GM18517 (cell line): ENCODE results near the gene EPHA3.

ENCODE experiments used
- ATAC-seq: cut with Tn5 transposase; IDR thresholded peaks from one replicate; pipeline ENCODE4 v1.9.1; 2021; ENCODE audit warnings: mild to moderate bottlenecking, moderate library complexity; ENCODE audit not compliant: unreplicated experiment

EPHA3 gene

DNA sequence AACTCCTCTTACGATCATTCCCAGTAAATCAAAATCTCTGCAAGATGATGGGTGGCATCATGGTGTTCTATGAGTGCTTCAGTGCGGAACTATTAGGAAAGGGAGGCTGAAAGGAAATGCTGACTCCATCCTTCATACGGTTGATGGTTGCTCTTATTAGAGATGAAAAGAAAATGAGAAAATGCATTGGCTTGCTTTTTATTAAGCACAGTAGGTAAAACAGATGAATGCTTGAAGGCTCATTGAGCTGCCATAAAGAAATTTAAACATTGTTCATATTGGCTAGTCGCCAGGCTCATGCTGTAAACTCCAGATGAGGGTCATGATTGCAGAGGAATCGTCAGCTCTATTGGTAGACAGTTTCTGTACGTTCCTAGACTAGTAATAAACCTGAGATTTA is 115.8 kb downstream of the EPHA3 start:
- no peak for ATAC-seq

DNA sequence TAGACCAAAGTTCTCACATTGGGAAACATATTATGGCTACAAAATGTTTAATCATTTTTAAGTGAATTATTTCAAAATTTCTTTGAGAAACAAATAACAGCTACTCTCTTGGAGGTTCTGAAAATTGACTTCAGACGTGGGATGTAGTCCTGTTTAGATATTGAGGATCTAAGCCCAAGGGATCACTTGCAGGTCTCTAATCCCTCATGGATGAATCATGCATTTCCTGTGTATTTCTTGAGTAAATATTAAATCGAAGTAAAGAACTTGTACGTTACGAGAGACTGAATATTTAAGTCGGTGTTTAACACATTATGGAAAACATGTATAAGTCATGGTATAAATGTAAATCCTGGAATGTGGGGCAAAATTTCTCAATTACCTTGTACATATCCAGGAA is 119.8 kb downstream of the EPHA3 start:
- no peak for ATAC-seq

DNA sequence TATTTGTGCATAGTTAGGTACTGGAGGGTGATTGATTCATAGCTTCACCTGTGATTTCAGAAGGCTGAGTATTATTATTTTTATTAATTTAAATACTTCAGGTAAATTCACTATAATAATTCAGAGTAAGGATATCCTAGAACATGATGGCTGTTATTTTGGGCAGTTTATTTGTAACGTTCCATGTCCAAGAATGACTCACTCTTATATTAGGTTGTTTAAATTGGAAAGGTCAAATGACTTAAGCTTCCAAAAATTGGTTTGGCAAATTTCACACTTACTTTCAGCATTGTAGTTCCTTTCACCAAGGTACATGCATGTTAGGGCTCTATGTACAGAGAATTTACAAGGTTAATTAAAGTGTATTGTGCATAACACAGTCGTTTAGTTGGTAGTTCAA is 120.2 kb downstream of the EPHA3 start:
- no peak for ATAC-seq

DNA sequence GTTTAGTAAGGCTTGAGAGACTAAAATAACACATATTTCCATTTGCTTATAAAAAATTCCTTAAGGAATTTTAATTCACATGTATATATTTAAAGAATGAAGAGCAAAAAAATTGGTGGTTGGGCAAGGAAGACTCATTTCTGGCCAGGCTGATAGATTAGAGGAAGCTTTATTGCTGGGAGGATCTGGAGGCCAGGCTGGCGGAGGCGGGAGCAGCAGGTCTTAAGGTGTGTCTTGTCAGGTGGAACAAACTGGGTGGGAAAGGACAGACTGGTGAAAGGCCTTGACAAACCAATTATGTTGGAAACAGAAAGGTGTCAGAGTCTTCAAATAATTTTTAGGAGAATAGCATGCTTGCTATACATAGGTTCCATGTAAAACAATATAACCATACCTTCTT is 124.7 kb downstream of the EPHA3 start:
- ATAC-seq: no peak

DNA sequence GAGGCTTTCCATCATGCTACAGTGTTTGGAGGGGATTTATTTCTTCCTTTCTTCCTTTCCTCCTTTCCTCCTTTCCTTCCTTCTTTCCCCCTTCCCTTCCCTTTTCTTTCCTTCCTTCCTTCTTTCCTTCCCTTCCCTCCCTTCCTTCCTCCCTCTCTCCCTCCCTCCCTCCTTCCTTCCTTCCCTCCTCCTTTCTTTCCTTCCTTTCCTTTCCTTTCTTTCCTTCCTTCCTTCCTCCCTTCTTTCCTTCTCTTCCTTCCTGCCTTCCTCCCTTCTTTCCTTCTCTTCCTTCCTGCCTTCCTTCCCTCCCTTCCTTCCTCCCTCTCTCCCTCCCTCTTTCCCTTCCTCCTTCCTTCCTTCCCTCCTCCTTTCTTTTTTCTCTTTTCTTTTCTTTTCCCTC is 127.2 kb downstream of the EPHA3 start:
- no peak for ATAC-seq

DNA sequence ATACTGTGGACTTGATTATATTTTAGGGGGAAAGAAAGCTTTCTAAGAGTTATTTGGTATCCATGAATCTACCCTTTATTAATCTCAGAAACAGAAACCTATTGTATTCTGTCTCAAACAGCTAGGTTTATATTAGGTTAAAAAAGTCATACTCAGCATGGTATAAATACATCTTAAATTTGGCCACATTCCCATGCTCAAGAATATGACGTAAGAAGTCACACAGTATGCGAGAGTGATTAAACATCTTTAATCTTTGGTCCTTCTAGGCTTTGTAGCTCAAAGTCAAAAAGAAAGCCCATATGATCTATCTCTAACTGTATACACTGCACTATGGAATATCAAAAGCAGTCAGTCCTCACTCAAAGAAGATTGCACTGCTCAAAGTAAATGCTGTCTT is 131.4 kb downstream of the EPHA3 start:
- ATAC-seq: no peak

DNA sequence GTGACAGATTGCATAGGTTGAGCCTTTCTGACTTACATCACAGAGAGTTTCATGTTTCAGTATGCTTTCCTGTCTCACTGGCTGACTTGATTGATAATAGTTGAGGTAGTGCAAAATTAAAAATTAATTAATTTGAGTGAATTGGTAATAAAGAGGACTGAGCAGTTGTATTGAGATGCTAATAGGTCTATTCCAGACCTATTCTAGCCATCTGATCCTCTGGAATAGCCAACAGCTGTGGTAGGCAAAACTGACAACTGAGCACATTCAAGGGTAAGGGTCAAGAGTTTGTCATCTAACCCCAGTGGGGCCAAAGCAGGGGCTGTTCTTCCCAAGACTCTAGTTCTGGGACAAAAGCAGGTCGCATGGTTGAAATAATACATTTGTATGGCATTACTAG is 132.4 kb downstream of the EPHA3 start:
- ATAC-seq: no peak

DNA sequence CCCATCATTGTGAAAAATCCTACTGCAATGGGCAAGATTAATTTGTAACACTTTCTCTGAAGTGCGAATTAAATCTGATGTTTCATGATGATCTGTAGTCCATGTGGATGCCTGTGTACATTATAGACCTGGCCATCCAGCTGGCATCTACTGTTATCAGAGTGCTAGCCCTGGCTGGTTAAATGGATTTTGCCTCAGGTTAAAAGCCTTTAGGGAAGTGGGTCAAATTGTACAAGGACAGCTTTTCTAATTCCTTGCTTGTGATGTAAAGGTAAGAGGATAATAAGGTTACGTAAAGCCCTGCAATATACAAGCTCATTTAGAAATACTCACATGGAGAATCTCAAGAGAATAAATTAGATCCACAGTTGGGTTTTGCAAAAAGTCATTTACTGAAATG is 138.2 kb downstream of the EPHA3 start:
- ATAC-seq: no peak

DNA sequence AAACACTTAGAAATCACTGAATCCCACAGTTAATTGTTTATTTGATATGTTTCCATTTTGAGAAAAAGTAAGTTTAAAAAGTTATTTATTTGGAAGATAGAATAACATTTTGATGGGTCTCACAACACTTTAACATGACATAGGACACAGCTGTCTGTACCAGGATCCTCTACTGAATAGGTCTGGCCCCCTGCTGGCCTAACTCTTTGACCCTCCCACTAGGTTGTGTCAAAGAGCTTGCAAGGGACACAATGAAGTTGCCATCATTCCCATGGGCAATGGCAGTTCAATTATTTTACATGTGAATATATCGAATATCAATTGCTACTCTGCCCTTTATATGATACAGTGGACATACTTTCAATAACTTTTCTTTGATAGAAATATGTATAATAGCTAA is 138.9 kb downstream of the EPHA3 start:
- ATAC-seq: no peak

DNA sequence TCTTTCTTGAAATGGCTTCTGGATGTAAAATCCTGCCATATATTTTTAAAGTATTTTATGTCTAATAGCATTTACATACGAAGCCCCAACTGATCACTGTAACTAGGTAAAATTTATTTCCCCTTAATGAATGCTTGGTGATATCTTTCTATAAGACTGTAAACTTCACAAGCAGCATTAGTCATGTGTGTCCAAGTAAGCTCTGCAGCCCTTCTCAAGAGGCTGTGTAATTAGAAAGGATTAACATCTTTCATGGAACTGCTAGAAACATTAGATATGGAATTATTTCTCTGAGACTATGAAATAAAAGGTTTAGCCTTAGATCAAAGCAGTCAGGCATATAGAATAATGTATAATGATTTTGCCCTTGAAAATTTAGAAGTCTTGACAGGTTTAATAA is 143.3 kb downstream of the EPHA3 start:
- ATAC-seq: no peak

DNA sequence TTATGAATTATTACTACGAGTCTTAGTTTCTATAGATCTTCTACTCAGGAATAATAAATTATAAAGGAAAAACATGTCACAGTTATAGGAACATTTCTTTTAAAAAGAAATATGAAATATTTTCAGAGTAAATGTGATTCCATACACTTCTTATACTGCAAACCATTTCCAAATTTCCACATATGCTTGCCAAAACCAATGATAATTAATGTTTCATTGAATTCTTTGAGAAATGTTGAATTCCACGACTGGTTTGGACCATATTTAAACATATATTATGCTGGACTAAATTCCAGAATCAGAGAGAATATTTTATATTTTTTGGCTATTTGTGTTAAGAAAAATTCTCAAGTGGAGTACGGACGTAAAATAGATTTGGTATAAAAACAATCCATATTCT is 144.6 kb downstream of the EPHA3 start:
- ATAC-seq: no peak

DNA sequence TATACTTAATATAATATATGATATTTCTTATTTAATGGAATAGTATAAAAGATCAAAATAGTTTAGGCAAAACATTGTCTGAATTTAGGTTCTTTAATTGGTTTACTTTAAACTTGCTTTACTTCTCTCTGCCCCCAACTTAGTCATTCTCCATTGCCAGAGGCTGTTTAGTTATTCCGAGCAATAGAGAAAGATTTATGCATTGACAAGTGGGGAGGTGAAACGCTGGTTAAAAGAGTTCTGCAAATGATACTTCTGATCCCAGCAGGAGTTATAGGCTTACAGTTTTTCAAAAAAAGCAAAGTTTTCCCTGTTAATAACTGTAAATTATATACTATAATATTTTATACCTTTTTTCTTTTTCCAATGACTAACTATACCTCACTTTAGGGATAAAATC is 145.4 kb downstream of the EPHA3 start:
- no peak for ATAC-seq

DNA sequence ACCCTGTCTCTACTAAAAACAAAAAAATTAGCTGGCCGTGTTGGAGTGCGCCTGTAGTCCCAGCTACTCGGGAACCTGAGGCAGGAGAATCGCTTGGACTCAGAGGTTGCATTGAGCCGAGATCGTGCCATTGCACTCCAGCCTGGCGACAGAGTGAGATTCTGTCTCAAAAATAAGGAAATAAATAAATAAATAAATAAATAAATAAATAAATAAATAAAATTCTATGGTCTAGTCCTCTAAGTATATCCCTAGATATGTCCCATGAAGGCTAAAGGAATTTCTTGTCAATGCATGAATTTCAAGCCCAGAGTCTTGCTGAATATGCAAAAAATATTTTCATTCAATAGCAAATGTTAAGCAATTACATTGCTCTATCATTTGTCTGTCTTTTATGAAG is 149.0 kb downstream of the EPHA3 start:
- no peak for ATAC-seq

DNA sequence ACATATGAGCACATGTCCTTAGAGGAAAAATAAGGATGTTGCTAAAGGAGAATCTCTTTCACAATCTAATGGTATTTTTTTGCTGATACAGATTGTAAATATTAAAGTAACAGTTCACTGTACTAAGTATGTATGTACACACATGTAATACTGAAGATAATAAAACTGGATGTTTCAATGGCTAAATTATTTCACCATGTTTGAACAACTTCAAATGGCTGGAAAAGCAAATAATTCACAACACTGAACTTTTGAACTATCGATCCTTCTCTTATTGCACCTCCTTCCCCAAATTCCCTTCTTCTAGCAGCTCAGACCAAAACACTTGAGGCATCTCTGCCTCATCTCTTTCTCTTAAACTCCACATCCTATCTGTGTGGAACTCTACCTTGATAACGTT is 149.5 kb downstream of the EPHA3 start:
- ATAC-seq: no peak

DNA sequence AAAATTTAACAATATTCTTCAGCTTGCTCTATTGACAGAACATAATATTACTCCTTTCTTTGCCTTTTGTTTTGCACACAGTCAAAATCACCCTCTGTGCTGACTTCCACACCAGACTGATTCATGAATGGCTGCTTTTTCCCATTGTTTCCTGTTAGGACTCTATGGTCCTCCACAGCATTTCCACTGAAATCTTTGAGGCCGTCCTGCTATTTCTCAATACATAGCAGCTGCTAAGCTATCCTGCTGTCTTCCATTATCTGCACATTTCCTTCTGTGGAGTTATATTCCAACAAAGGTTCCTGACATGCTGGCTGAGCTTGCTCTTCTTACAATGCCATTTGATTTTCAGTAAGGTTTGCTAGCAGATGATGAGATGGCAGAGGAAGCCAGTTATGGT is 153.3 kb downstream of the EPHA3 start:
- no peak for ATAC-seq

DNA sequence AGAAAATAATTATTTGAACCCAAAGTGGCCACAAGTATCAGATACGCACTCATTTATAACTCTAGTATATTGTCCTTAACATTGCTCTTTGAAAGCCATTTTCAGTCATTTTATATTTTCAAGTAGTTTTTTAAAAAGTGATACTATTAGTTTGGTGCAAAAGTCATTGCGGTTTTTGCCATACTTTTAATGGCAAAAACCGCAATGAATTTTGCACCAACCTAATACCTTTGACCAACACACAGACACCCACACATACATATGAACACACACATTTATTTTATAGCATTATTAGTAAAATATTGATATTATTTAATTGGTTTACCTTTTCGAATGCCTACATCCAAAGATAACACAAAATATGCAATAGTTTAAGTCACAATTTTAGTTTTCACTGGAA is 154.3 kb downstream of the EPHA3 start:
- ATAC-seq: no peak

DNA sequence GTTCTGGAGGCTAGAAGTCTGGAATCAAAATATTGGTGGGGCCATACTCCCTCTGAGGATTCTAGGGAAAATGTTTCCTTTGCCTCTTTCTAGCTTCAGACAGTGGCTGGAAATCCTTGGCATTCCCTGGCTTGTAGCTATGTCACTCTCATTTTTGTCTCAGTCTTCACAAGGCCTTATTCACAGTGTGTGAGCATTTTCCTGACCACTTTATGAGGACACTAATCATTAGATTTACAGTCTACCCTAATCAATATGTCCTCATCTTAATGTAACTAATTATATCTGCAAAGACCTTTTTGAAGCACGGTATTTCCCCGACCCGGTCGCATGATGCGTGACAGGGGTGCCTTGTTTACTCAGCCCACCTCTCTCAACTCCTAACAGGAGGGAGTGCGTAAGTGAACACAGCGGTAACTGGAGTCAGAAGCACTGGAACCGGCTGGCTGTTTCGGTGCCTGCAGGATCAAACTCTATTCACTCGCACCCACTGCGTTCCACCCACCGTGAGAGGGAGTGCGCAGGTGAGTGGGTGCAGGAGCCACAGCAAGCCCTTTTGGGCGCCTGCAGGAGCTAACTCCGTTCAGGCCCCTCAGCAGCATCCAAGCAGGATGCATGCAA is 155.0 kb downstream of the EPHA3 start:
- no peak for ATAC-seq

DNA sequence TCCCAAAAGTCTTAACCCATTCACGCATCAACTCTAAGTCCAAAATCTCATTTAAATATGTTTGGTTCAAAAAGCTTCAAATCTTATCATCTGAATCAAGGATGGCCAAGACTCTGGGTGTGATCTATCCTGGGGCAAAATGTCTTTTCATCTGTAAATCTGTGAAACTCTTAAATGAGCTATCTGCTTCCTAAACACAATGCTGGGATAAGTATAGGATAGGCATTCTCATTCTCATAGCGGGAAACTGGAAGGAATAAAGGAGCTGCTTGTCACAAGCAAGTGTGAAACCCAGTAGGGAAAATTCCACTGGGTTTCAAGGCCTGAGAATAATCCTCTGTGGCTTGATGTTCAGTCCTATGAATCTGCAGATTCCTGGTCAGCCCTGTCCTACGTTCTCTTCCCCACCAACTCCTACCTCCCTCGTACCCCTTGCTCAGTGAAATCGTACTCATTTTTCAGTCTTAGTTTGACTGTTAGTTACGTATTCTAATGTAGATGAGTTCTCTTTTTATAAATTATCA is 156.7 kb downstream of the EPHA3 start:
- ATAC-seq: no peak

DNA sequence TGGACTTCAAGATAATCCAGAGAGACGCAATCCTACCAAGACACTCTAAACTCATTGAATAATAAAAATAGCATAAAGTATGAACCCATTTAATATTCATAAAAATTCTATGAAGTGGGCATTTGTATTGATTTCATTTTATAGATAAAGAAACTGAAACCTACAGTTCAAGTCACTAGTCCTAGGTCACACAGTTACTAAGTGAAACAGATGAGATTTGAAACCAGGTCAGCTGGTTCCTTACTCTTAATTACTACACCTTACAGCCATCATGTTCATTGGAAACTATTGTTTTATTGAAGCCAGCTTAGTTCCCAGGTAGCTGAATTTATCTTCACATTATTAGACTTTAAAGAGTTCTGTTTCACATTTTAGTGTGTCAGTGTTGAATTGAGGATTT is 158.7 kb downstream of the EPHA3 start:
- ATAC-seq: no peak

DNA sequence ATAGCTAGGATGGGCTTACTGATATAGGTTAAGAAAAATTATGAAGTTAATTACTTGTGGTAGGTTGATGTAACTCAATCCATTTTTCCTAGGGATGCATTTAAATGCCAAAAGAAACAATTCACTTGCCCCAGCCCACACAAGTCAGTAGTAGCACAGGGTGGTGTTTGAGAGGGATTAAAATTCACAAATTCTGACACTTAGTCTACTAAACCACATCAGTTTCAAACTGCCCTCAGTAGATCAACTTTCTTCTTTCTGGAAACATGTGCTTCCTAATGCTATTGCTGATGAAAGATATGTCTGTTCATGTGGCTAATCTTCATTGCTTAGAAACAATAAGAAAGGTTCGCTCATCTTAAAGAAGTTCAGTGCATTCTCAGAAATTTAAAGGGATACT is 160.6 kb downstream of the EPHA3 start:
- ATAC-seq: no peak

DNA sequence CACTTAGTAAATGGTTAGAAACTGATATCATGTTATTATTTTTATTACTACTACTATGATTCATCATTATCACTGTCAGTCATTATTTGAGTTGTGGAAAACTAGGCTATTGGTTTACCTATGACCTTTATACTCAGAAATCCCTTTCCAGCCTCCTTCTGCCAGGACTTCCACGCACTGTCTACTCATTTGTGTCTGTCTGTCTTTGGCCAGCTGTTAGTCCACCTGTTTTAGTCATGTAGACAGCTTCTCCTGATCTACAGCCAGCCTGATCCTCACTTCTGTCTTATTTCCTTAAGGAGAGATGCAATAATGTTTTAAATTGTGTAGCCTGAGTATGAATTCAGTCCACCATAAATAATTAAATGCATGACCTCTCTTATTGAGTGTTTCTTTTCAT is 162.8 kb downstream of the EPHA3 start:
- no peak for ATAC-seq

DNA sequence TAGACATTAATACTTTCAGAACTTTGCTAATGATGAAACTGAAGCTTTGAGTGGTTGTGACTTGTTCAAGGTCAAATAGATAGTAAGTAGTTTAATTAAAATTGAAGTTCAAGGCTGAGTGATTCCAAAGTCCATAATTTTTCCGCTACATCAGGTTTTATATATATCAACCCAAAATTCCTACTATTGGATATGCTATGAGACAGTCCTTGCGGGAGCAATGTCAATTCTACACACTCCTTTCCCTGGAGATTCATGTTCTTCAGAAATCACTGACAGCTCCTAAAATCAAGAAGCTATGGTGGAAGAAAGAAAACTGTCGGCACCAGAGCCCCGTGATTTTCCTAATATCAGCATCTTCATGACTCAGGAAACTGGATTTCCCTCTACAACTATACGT is 167.6 kb downstream of the EPHA3 start:
- ATAC-seq: no peak

DNA sequence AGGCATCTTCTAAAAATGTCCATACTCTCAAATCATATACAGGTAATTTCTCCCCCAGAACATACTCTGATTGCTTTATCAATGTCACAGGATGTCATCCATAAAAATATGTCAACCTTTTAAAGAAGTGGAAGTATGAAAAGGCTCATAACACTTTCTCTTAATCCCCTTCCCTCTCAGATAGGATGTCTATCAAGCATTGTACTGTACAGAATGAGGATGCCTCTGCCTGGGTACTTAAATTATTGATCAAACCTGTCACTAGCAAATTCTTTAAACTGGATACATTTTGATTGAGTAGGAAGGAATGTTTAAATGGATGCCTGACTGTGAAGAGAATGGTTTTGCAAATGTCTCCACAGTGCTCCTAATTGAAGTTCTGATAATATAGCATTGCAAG is 168.7 kb downstream of the EPHA3 start:
- ATAC-seq: no peak
